Epithelial cell of proximal tubule (primary cell): ENCODE results near the gene RNF144A. TPM values are rescaled to one million over a fixed set of nuclear protein-coding genes. Genes with fewer than 3 reads are reported as not detected.

Experiments used
- DNase-seq: peaks from one replicate; pipeline ENCODE4 v3.0.0-alpha.2; 2011; ENCODE audit warnings: low read depth
- H3K4me3 ChIP-seq: 2 replicates; pipeline ENCODE4 v1.5.1; 2011; ENCODE audit warnings: low read depth, mild to moderate bottlenecking, low read length
- CTCF ChIP-seq: conservative IDR thresholded peaks from 2 replicates; pipeline ENCODE4 v1.5.1; 2012; ENCODE audit warnings: low read depth, mild to moderate bottlenecking, low read length
- total RNA-seq: library from RNA; depleted of rRNA; stranded (reverse); fragments of >200 nt; gene quantifications from 2 replicates; pipeline ENCODE4 v1.2.3, GENCODE V29; 2015

The RNF144A gene
- total RNA-seq = 14.1 and 17.4 TPM in 2 replicates

- no peak for DNase-seq
Measured at GRCh38 chr2:6917071-6917760, at the start of gene RNF144A. RNF144A (plus strand) TSS chr2:6917412; CDS start chr2:6996927, 79,515 bp downstream.

DNA sequence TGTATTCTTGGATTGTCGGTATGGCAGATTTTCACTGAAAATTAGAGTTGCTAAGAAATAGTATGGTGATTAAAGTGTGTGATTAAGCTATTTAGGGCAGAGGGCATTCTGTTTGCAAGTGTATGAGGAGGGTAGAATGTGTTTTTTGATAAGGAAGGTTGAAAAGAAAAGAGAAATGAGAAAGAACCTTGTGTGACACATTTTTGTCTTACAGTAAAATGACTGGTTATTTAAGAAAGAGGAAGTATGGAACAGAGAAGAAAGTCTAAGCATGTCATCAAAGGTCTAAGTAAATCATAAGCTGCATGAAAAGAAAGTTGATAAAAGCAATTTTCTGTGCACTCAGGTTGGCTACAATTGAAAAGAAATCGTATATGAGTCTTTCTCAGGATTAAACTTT lies 44.8 kb upstream of the RNF144A start:
- H3K4me3 ChIP-seq = no peak overlapping the region
- no peak for TF ChIP-seq CTCF
- DNase-seq = no peak

More at GRCh38 chr2:6917071-6917760, at the start of gene RNF144A:
- peak within 1 kb of the TSS; percentile 54 for H3K4me3 ChIP-seq
- TF ChIP-seq CTCF = no peak

DNA sequence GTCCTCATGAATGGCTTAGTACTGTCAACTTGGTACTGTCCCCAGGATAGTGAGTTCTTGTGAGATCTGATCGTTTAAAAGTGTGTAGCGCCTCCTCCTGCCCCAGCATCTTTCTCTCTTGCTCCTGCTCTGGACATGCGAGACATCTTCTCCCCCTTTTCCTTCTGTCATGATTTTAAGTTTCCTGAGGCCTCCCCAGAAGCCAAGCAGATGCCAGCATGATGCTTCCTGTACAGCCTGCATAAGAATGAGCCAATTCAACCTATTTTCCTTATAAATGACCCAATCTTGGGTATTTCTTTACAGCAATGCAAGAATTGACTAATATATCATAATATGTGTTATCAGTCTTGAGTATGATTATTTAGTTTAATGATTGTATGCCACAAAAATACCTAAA lies 43.2 kb upstream of the RNF144A start:
- no peak for DNase-seq
- TF ChIP-seq CTCF = no peak
- no peak overlapping the region for H3K4me3 ChIP-seq

- H3K4me3 ChIP-seq = no peak overlapping the region
- no peak for DNase-seq
- TF ChIP-seq CTCF = no peak
Measured at GRCh38 chr2:6876309-6876708, 40.9 kb upstream of the RNF144A start.

GRCh38 chr2:6877402-6878304 lies 39.6 kb upstream of the RNF144A start, which contains the start of gene RSAD2:
RSAD2 (plus strand) TSS chr2:6877777; CDS start chr2:6877801, 24 bp downstream.
- TF ChIP-seq CTCF = no peak
- peak; percentile 47 for DNase-seq
- H3K4me3 ChIP-seq = peak within 1 kb of the TSS; percentile 45

- H3K4me3 ChIP-seq = no peak overlapping the region
- TF ChIP-seq CTCF = no peak
- DNase-seq = no peak
Measured at GRCh38 chr2:6878549-6878948, 38.7 kb upstream of the RNF144A start.
